Fibroblast of the aortic adventitia (primary cell): ENCODE results near the gene PLS1. TPM values are rescaled to one million over a fixed set of nuclear protein-coding genes. Genes with fewer than 3 reads are reported as not detected.

ENCODE experiments used
- DNase-seq: peaks from one replicate; pipeline ENCODE4 v3.0.0-alpha.2; 2010; ENCODE audit warnings: low read depth
- H3K4me3 ChIP-seq: 2 replicates; pipeline ENCODE4 v1.5.1; 2011; ENCODE audit warnings: low read depth, mild to moderate bottlenecking, control low read depth, low read length, moderate library complexity
- CTCF ChIP-seq: IDR thresholded peaks from 2 replicates; pipeline ENCODE4 v1.5.1; 2011; ENCODE audit warnings: mild to moderate bottlenecking, low read length, control low read depth, inconsistent platforms; ENCODE audit not compliant: insufficient read depth
- total RNA-seq: library from RNA; depleted of rRNA; stranded (reverse); fragments of >200 nt; gene quantifications from 2 replicates; pipeline ENCODE4 v1.2.3, GENCODE V29; 2012; ENCODE audit warnings: low replicate concordance

Gene PLS1
- total RNA-seq, 1 donor = 0.99 TPM

- DNase-seq = no peak
- no peak overlapping the region for H3K4me3 ChIP-seq
- TF ChIP-seq CTCF = no peak
These were observed 42.1 kb downstream of the PLS1 start for GRCh38 chr3:142638291-142638690.

GRCh38 chr3:142641504-142641903, 45.3 kb downstream of the PLS1 start:
- DNase-seq = no peak
- no peak for TF ChIP-seq CTCF
- no peak overlapping the region for H3K4me3 ChIP-seq

GRCh38 chr3:142642956-142643355, 46.8 kb downstream of the PLS1 start:
- no peak for DNase-seq
- H3K4me3 ChIP-seq = no peak overlapping the region
- no peak for TF ChIP-seq CTCF

DNA sequence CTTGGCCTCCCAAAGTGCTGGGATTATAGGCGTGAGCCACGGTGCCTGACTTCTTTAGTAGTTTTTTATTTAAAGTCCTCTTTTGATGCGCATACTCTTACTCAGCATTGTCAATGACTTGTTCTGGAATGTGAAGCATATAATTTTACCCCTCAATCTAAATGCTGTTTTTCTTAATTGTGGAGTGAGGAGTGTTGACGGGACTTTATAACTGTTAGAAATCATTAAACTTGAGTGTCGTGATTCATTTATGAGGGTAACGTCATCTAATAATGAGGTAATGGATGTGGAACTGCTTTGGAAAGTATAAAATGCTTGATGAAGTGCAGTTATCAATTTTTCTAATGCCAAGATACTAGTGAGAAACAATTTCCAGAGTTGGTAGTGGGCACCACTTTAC, 48.3 kb downstream of the PLS1 start:
- DNase-seq = no peak
- TF ChIP-seq CTCF = no peak
- H3K4me3 ChIP-seq = no peak overlapping the region

GRCh38 chr3:142645236-142645793, 49.1 kb downstream of the PLS1 start:
- TF ChIP-seq CTCF = no peak
- H3K4me3 ChIP-seq = no peak overlapping the region
- peak; percentile 22 for DNase-seq

- no peak for DNase-seq
- no peak for TF ChIP-seq CTCF
- H3K4me3 ChIP-seq = no peak overlapping the region
These were observed 50.0 kb downstream of the PLS1 start for GRCh38 chr3:142646020-142646785.

- DNase-seq = peak; percentile 16
- TF ChIP-seq CTCF = no peak
These were observed 51.7 kb downstream of the PLS1 start for GRCh38 chr3:142647856-142648255.

More at GRCh38 chr3:142647856-142648255, 51.7 kb downstream of the PLS1 start:
- no peak overlapping the region for H3K4me3 ChIP-seq
